ENCODE measurements around the gene SHISA3.

SHISA3 gene

DNA sequence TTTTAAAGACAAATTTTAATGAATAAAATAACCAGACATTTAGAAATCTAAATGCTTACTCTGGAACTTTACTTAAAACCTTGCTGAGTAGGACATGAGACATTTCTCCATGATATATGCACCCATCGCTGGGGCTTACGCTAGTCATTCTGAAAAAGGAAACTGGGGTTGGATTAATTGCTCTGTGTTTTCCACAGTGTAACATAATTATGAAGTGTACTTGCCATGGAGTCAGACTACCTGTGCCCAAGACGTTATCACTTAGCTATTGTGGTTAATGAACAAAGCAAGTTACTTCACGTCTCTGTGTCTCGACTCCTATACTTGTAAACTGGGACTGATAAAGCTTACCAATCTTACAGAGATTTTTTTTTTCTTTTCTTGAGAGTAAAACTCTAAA lies 47.8 kb downstream of the SHISA3 start:
- no peak for DNase-seq (ENCODE audit: low read depth in 2 of 2)

DNA sequence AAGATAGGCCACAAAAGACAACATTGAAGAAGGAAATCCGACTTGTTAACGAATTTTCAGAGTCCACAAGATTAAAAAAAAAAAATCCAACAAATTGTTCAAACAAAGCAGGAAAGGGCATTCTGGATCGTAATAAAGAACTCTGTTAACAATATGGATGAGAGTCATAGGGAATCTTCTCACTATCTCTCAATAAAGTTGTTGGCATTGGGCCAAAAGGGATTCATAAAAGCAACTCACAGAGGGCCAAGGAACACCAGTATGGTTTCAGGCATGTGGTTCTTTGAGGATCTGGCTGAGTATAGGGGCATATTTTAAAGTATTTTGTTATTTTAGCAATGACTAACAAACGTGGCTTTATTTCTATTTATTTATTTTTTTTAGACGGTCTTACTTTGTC lies 49.5 kb downstream of the SHISA3 start:
- no peak for DNase-seq (ENCODE audit: low read depth in 2 of 2)
